Stimulated activated naive CD8-positive, alpha-beta T cell treated with anti-CD3 and anti-CD28 coated beads, Interleukin-15, Interleukin-2, amounts not matched to agents 100 ng/mL and 50 ng/mL, for 24 hours (primary cell): ENCODE measurements around the gene MAGI2.
"Not testable (repeated sequence)": the region's sequence is repeated elsewhere in the genome, so short reads cannot be mapped to it uniquely, and the experiment has no call there.

ENCODE experiments used
- H3K27ac Mint-ChIP-seq: one replicate; pipeline ENCODE4 v1.8.0; 2021; ENCODE audit warnings: mild to moderate bottlenecking, mixed read lengths
- H3K27me3 Mint-ChIP-seq: one replicate; pipeline ENCODE4 v1.8.0; 2021; ENCODE audit warnings: mixed read lengths
- H3K36me3 Mint-ChIP-seq: one replicate; pipeline ENCODE4 v1.8.0; 2021; ENCODE audit warnings: low read depth, mixed read lengths
- H3K4me1 Mint-ChIP-seq: one replicate; pipeline ENCODE4 v1.8.0; 2021; ENCODE audit warnings: low read depth, mixed read lengths
- H3K4me3 Mint-ChIP-seq: one replicate; pipeline ENCODE4 v1.8.0; 2021; ENCODE audit warnings: mild to moderate bottlenecking, mixed read lengths
- H3K9me3 Mint-ChIP-seq: one replicate; pipeline ENCODE4 v1.8.0; 2021; ENCODE audit warnings: mixed read lengths

Gene MAGI2

DNA sequence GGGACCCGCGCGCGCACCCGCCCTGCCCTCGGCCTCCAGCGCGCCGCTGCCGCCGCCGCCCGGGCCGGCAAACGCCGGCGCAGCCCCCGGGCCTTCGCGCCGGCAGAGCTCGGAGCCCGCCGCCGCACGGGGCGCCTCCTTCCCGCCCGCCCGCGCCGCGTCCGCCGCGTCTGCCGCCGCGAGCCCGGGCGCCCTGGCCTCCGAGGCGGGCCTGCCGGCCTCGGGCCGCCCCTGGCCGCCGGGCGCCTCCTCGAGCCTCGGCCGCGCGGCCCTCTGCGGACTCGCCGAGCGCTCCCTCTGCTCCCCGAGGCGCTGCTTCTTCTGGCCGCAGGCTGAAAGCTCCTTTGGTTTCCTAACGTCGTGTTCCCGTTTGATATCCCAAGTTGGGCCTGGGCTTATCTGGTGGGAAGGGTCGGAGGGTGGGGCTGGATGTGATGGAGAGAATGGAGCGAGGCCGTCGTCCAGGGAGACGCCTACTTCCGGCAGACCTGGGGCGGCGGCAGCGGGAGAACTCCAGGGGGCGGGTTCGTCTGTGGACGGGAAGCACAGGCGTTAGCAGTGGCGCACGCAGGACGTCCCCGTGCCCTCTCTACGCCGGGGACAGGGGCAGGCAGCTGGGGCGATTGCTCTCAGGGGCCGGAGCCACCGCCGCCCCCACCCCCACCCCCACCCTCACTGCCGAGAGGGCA, 1433.9 kb downstream of the MAGI2 start:
- peak overlapping the region; percentile 77 for H3K27ac Mint-ChIP-seq
- peaks cover 37% of the 10 kb centered on the region for H3K27me3 Mint-ChIP-seq
- H3K4me3 Mint-ChIP-seq: peak overlapping the region; percentile 88
- no peaks in the 10 kb centered on the region for H3K9me3 Mint-ChIP-seq
- peaks cover 14% of the 10 kb centered on the region for H3K4me1 Mint-ChIP-seq
- no peaks in the 10 kb centered on the region for H3K36me3 Mint-ChIP-seq

DNA sequence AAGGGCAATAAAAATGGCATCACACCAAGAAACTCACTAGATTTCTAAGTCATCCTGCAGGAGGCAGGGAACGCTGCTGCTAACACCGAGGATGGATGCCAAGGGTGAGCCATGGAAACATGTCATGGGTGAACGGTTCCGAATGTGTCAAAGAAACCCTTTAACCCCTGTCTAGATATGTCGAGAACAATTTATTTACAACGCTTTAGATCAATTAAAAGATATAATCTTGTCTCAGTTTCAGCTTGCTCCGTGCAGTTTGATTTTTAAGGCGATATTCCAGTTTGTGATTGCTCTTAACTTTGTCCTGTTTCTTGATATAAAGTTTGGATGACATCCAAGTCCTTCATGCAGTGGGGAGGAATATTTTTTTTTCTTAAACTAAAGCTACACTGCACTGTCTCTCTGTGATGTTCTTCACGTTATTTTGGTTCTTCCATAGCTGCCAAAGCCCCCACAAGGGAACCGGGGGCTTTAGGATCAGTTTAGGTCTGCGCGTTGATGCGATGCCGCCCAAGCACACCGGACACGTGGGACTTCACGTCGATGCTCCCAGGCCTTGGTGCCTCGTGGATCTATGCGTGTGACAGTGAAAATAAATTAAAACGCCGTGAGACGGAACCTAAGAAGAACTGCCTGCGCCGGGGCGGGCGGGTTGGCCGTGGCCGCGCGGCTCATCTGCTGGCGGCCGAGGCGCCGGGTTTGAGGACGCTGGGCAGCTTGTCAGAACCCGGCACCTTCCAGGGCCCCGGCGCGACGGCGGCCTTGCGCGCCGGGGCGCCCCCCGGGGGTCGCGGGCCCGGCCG, 1434.6 kb downstream of the MAGI2 start:
- Mint-ChIP-seq H3K27ac (peak overlapping the region; percentile 49), H3K36me3 (no peaks in the 10 kb centered on the region)

DNA sequence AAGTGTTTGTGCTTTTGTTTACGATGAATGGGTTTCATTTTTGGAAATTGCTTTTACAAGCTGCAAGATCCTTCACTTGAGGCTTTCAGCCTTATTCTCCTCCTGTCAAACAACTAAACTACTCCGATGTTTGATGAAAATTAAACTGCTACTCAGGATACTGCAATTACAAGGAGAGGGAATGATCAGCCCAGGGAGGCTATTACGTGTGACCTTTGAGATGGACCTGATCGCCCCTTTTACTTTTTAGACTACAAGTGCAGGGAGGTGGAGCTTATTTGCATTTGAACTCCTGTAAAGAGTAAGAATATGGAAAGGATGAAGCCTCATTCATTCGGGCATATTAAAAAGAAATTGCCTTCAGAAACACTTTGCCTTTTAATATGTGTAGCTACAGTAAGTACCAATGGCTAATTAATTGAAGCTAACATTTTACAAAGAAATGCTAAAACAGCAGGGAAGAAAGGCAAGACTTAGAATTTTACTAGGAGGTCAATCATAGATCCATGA, 1435.8 kb downstream of the MAGI2 start:
- H3K4me3 Mint-ChIP-seq: peak overlapping the region; percentile 14
- peaks cover 14% of the 10 kb centered on the region for H3K4me1 Mint-ChIP-seq
- no peaks in the 10 kb centered on the region for H3K9me3 Mint-ChIP-seq
- no peak overlapping the region for H3K27ac Mint-ChIP-seq
- H3K27me3 Mint-ChIP-seq: peaks cover 44% of the 10 kb centered on the region
- no peaks in the 10 kb centered on the region for H3K36me3 Mint-ChIP-seq

More for the DNA sequence above, 1434.6 kb downstream of the MAGI2 start:
- H3K4me3 Mint-ChIP-seq: peak overlapping the region; percentile 78
- H3K4me1 Mint-ChIP-seq: peaks cover 14% of the 10 kb centered on the region
- H3K27me3 Mint-ChIP-seq: peaks cover 37% of the 10 kb centered on the region
- no peaks in the 10 kb centered on the region for H3K9me3 Mint-ChIP-seq

DNA sequence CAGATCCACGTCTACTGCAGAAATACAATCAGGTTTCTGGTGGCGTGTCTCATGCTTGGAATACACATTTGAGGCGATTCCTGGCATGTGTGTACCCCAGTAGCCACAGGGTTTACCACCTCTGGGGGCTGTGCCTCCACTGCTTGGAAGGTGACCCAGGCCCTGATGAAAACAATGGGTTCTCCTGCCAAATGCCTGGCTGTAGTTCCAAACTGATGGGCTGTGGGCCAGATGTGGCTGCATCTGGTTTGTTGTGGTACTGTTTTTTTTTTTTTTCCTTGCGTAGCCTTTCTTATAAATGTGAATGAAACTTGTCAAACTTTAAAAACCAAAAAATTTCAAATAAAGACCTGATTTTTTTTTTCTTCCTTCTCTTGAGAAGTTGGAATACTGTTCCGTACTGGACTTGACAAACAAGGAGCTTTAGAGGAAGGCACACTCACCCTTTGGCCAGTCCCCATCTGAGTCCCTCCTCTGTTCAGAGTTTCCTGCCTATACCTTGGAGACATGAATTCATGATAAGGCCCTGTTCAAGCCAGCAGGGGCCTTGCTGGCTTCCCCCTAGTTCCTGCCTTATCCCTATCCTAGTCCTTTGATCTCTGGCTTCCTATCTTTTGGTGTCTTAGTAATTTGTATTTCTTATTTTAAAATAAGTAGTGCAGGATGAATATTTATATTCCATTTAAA, 1437.8 kb downstream of the MAGI2 start:
- peaks cover 43% of the 10 kb centered on the region for H3K27me3 Mint-ChIP-seq
- no peak overlapping the region for H3K27ac Mint-ChIP-seq
- no peaks in the 10 kb centered on the region for H3K9me3 Mint-ChIP-seq
- no peaks in the 10 kb centered on the region for H3K36me3 Mint-ChIP-seq
- peaks cover 13% of the 10 kb centered on the region for H3K4me1 Mint-ChIP-seq
- no peak overlapping the region for H3K4me3 Mint-ChIP-seq

DNA sequence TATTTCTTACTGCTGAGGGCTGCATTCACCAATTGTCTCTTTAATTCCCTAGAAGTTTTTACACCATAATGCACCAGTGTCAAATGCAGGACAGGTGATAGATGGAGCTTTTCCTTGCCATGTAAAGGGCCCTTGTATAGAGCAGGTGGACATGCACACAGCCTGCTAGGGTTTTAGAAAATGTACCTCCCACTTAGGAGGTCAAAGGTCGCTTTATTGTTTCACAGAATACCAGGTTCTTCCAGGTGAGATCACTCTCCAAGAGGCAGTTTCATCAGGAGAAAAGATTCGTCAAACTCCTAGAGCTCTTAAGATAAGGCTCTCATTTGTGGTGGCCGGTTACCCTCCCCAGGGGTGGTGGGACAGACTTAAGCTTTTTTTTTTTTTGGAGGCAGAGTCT, 1439.1 kb downstream of the MAGI2 start:
- peaks cover 40% of the 10 kb centered on the region for H3K27me3 Mint-ChIP-seq

DNA sequence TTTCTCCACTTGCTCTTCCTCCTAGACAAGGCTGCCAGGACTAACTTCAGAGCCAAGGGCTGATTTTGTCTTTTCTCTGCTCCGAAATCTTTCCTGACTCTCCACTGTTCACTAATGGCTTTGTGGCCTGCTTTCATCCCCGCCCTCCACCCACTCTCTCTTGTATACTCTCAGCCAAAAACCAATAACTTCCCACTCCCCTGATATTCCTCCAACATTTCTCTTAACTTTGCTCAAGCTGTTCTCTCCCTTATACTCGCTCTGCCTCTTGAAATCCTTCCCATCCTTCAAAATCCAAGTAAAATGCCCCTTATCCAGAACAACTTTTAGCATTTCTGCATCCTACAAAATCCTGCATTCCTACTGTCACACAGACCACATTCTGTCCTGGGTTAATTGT, 1440.1 kb downstream of the MAGI2 start:
- H3K9me3 Mint-ChIP-seq: no peaks in the 10 kb centered on the region
- no peaks in the 10 kb centered on the region for H3K36me3 Mint-ChIP-seq
- peaks cover under 1% of the 10 kb centered on the region for H3K4me1 Mint-ChIP-seq
- H3K27me3 Mint-ChIP-seq: peaks cover 33% of the 10 kb centered on the region
- H3K4me3 Mint-ChIP-seq: no peak overlapping the region
- H3K27ac Mint-ChIP-seq: no peak overlapping the region

More for the DNA sequence above, 1439.1 kb downstream of the MAGI2 start:
- Mint-ChIP-seq H3K4me1 (peaks cover 7% of the 10 kb centered on the region), H3K9me3 (no peaks in the 10 kb centered on the region), H3K4me3 (no peak overlapping the region), H3K36me3 (no peaks in the 10 kb centered on the region), H3K27ac (no peak overlapping the region)

DNA sequence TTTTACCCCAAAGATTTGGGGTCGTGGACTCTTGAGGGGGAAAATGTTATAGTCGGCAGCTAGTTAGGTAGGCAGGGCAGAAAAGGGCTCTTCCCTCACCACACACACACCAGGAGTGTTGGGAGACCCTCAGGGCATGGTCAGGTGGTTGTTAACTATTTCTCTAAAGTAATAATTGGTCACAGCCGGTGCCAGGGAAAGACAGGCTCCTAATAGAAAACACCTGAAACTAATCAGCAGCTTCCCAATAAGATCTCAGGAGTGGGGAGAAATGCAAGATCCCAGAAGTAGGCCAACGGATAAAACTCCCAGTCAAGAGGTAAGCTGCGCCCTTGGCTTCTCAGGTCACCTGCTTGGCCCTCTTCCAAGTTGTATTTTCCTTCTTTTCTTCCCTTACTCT, 1441.8 kb downstream of the MAGI2 start:
- Mint-ChIP-seq H3K27ac (no peak overlapping the region), H3K4me1 (no peaks in the 10 kb centered on the region), H3K36me3 (no peaks in the 10 kb centered on the region), H3K9me3 (no peaks in the 10 kb centered on the region), H3K4me3 (no peak overlapping the region), H3K27me3 (peaks cover 21% of the 10 kb centered on the region)

DNA sequence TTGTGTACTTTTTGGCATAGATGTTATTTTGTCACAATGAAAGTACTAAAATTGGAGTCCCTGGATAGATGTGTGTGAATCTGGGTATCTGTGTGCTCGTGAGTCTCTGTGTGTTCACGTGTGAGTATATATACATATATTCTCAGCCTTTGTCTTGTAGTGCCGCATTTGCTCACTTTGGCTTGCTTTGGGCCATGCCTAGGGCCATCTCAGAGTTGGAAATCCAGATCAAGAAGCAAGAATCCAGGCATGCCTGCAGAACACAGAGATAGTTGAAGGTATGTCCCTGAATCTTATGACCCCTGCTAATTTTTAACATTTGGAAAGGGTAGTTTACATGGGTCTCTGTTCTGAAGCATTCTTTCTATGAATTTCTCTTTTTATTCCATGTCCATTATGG, 1446.2 kb downstream of the MAGI2 start:
- H3K9me3 Mint-ChIP-seq: no peaks in the 10 kb centered on the region
- H3K27ac Mint-ChIP-seq: no peak overlapping the region
- peaks cover 5% of the 10 kb centered on the region for H3K27me3 Mint-ChIP-seq
- H3K4me3 Mint-ChIP-seq: no peak overlapping the region
- no peaks in the 10 kb centered on the region for H3K4me1 Mint-ChIP-seq
- no peaks in the 10 kb centered on the region for H3K36me3 Mint-ChIP-seq

DNA sequence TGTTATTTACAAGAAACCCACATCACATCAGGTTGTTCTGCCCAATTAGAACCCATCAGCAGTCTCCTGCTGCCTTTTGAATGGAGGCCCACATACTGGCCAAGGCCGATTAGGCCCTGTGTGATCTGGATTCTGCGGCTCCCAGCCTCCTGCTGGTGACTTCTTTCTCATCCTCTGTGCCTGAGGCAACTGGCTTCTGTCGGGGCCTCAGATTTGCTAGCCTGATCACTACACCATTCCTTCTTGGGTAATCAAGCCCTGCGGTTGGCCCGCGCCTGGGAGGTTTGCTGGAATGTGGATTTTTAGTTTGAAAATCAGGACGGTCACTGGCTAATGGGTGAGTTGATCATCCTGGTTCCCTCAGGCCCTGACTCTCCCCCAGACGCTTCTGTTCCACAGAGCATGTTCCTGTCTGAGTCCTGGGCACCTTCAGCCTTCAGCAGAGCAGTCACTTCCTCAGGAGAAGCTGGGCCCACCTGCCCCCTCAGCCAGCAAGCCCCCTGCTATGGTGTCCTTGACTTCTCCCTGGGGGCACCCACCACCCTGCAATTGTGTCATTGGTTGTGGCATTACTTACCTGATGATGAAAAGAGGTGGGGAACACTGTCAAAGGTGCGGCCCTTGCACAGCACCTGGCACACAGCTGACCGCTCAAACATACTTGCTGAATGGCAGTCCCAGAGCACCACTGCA, 1447.3 kb downstream of the MAGI2 start:
- no peaks in the 10 kb centered on the region for H3K36me3 Mint-ChIP-seq

DNA sequence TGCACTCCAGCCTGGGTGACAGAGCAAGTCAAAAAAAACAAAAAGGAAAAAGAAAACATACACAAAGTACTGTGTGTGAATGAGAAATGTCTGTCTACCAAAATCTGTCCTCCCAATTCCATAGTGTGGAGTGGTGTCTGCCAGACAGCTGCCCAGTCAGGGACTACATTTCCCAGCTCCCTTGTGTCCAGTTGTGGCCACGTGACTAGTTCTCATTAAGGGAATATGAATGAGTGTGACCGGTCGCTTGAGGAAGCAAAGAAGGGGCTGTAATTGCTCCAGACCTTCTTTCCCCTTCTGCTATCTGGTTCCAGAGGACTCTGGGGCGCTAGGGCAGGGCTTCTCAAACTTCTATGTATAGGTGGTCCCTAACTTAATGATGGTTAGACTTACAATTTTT, 1450.8 kb downstream of the MAGI2 start:
- Mint-ChIP-seq H3K36me3 (no peaks in the 10 kb centered on the region), H3K27me3 (no peaks in the 10 kb centered on the region), H3K27ac (no peak overlapping the region), H3K4me1 (no peaks in the 10 kb centered on the region), H3K4me3 (no peak overlapping the region), H3K9me3 (no peaks in the 10 kb centered on the region)

More for the DNA sequence above, 1447.3 kb downstream of the MAGI2 start:
- H3K4me1 Mint-ChIP-seq: no peaks in the 10 kb centered on the region
- H3K4me3 Mint-ChIP-seq: no peak overlapping the region
- no peaks in the 10 kb centered on the region for H3K9me3 Mint-ChIP-seq
- H3K27ac Mint-ChIP-seq: no peak overlapping the region
- peaks cover 2% of the 10 kb centered on the region for H3K27me3 Mint-ChIP-seq

DNA sequence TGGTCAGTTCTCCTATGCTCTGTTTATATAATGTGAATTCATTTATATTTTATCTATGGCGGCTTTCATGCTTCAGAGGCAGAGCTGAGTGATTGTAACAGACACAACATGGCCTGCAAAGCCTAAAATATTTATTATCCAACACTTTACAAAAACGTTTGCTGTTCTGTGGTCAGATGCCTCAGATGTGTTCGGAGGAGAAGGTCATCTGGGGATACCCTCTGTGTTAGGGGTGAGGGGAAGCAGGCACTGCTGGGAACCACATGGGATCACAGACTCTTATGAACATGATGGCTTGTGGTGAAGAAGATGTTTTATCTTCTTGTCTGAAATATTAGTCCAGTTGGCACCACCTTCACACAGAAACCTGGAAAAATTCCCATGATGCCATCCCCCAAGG, 1451.4 kb downstream of the MAGI2 start:
- Mint-ChIP-seq H3K27me3 (no peaks in the 10 kb centered on the region), H3K4me3 (no peak overlapping the region), H3K36me3 (no peaks in the 10 kb centered on the region), H3K27ac (no peak overlapping the region), H3K4me1 (no peaks in the 10 kb centered on the region), H3K9me3 (no peaks in the 10 kb centered on the region)

DNA sequence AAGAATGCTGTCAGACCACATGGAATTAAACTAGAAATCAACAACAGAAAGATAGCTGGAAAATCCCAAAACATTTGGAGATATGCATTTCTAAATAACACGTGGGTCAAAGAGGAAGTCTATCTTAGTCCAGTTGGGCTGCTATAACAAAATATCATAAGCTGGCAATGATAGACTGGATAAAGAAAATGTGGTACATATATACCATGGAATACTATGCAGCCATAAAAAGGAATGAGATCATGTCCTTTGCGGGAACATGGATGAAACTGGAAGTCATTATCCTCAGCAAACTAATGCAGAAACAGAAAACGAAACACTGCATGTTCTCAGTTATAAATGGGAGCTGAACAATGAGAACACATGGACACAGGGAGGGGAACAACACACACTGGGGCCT, 1454.3 kb downstream of the MAGI2 start:
- not testable (repeated sequence) for H3K4me3 Mint-ChIP-seq, H3K4me1 Mint-ChIP-seq, H3K9me3 Mint-ChIP-seq, H3K36me3 Mint-ChIP-seq, H3K27me3 Mint-ChIP-seq, H3K27ac Mint-ChIP-seq

DNA sequence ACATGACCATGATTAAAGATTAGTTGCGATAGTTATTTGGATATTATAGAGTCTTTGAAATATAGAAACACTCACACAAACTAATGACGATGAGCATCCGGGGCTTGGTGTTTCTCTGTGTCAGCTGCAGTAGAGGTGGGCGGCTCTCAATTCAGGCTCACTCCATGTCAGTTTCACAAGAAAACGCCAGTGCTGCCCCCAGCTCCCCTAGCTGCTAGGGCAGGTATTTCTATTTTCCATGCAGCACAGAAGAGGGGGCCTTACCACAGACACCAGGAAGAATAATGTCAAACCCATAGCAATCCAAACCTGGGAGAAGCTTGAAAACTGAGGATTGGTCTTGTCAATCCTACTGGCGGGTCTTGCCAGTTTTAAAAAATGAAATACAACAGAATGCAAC, 1457.8 kb downstream of the MAGI2 start:
- Mint-ChIP-seq H3K27me3 (no peaks in the 10 kb centered on the region), H3K4me1 (no peaks in the 10 kb centered on the region), H3K9me3 (no peaks in the 10 kb centered on the region), H3K36me3 (no peaks in the 10 kb centered on the region), H3K27ac (no peak overlapping the region), H3K4me3 (no peak overlapping the region)

DNA sequence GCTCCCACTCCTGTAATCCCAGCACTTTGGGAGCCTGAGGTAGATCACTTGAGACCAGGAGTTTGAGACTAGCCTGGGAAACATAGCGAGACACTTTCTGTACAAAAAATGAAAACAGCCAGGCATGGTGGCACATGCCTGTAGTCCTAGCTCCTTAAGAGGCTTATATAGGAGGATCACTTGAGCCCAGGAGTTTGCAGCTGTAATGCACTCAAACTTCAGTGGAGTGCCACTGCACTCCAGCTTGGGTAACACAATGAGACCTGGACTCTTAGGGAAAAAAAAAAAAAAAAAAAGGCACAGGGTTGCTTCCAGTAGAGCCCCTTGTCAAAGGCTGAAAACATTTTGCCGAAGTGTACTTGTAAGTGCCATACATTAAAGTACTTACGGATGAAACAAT, 1459.6 kb downstream of the MAGI2 start:
- Mint-ChIP-seq H3K27me3 (no peaks in the 10 kb centered on the region), H3K9me3 (no peaks in the 10 kb centered on the region), H3K4me3 (no peak overlapping the region), H3K4me1 (no peaks in the 10 kb centered on the region), H3K36me3 (no peaks in the 10 kb centered on the region), H3K27ac (no peak overlapping the region)
